HG03520 (cell line): ENCODE measurements around the gene TRIML2.
"Not testable (repeated sequence)": the region's sequence is repeated elsewhere in the genome, so short reads cannot be mapped to it uniquely, and the experiment has no call there.

Experiments
- ATAC-seq: cut with Tn5 transposase; IDR thresholded peaks from one replicate; pipeline ENCODE4 v1.9.1; 2021; ENCODE audit warnings: mild to moderate bottlenecking, moderate library complexity; ENCODE audit not compliant: unreplicated experiment

The TRIML2 gene

GRCh38 chr4:188107931-188108843, 1.2 kb downstream of the TRIML2 start:
- no peak for ATAC-seq

GRCh38 chr4:188106454-188106853, 2.9 kb downstream of the TRIML2 start:
- ATAC-seq = no peak

GRCh38 chr4:188092824-188093223, 16.6 kb downstream of the TRIML2 start:
- no peak for ATAC-seq

GRCh38 chr4:188086858-188087257, 22.5 kb downstream of the TRIML2 start:
- no peak for ATAC-seq

GRCh38 chr4:188082796-188083195, 26.6 kb downstream of the TRIML2 start:
- ATAC-seq = no peak

GRCh38 chr4:188078116-188078515, 31.3 kb downstream of the TRIML2 start:
- ATAC-seq = no peak

GRCh38 chr4:188076169-188076568, 33.2 kb downstream of the TRIML2 start:
- no peak for ATAC-seq

- ATAC-seq = no peak
Observed at GRCh38 chr4:188061083-188061482, 48.3 kb downstream of the TRIML2 start.

- ATAC-seq = no peak
Observed at GRCh38 chr4:188053302-188053701, 56.1 kb downstream of the TRIML2 start.

GRCh38 chr4:188046657-188047056, 62.7 kb downstream of the TRIML2 start:
- no peak for ATAC-seq

GRCh38 chr4:188045461-188045860, 63.9 kb downstream of the TRIML2 start:
- not testable (repeated sequence) for ATAC-seq

GRCh38 chr4:188043154-188043553, 66.2 kb downstream of the TRIML2 start:
- ATAC-seq = no peak

- no peak for ATAC-seq
Observed at GRCh38 chr4:188042191-188042590, 67.2 kb downstream of the TRIML2 start.

- ATAC-seq = no peak
Observed at GRCh38 chr4:188041721-188042120, 67.7 kb downstream of the TRIML2 start.
